HG02798 (cell line): ENCODE measurements around the gene HSPB9.

Source experiments
- ATAC-seq: cut with Tn5 transposase; IDR thresholded peaks from one replicate; pipeline ENCODE4 v1.9.1; 2021; ENCODE audit warnings: mild to moderate bottlenecking; ENCODE audit not compliant: unreplicated experiment, poor library complexity

HSPB9 gene

DNA sequence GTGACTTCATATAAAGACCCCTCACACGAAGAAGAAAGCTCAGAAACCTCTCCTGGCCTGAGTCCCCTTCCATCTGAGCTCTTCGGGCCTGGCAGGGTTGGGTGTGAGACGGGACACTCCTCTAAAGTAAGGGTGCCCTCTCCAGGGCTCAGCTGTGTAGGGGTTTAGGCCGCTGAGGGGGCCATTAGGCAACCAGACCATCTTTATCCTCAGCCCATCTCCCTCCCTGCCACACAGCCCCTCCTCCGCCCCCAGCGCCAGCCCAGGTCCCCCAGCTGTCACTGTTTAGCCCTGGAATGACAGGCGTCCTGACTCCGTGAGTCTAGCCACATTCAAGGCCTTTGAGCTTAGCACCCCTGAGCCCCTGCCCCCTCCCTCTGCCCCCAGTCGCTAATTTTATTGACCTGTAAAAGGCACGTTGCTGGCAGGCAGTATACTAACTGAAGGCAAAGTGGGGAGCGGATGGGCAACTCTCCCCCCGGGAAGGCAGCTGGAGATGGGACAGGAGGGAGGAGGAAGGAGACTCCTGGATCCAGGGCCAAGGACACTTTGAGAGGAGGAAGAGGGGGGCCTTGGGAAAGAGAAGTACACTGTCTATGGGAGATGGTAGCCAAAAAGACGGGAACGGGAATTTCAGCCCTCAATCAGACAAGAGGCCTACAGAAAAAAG is 23.7 kb upstream of the HSPB9 start:
- no peak for ATAC-seq

DNA sequence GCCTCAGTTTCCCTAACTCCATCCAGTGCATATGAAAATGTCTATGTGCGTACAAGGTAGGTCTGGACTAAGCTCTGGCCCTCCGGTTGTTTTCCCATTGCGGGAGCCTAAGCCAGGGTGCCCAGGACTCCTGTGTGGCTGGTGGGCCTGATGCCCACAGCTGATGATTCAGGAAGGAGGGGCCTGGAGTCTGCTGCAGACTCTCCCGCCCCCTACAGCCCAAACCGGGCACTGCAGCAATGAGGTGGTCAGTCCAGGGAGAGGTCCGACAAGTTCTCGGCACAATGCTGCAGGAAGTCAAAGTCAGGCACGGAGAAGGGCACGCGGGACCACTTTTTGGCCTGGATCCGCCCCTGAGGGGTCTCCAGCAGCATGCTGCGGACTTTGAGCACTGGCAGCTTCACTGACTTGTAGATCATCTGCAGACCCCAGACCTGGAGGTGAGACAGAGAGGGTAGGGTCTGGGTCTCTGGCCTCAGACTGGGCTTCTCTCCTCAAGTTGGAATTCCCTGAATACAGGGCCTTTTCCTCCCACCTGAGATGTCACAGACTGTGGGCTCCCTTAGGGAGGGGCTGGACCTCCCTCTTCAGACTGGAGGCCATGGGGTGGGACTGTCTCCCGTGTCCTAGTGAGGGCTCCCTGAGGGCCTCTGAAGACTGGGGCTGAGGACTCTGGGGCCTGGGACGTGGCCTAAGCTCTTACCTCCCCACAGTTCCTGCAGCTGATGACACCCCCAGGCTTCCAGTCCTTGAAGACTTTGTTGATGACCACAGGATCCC is 20.9 kb upstream of the HSPB9 start:
- ATAC-seq = no peak

DNA sequence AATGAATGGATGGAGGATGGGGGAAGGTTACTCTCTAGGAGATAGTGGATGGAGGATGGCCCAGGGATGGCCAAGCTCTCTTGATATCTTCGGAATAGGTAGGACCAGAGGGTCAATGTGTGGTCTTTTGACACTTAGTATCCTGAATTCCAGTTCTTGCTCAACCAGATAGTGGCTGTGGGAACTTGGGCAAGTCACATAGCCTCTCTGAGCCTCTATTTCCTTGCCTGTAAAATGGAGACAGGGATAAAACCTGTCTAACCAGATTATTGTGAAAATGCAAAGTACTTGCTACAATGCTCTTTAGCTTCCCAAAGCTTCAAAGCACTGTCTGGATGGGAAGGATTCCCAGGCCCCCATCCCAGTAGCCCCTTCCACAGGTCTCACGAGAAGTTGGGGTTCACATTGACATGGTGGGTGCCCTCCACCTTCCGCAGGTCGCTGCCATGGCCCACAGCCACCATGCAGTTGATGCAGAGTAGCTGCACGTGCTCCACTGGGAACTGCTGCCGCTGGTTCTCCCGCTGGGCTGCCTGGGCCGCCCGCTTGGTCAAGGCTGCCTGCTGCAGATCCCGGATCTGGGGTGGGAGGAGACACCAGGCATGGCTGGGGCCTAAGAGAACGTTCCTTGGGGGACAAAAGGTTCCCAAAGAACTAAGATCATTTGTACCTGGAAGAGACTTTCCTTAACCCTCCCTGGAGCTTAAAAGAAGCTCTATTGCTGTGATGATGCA is 19.2 kb upstream of the HSPB9 start:
- no peak for ATAC-seq

DNA sequence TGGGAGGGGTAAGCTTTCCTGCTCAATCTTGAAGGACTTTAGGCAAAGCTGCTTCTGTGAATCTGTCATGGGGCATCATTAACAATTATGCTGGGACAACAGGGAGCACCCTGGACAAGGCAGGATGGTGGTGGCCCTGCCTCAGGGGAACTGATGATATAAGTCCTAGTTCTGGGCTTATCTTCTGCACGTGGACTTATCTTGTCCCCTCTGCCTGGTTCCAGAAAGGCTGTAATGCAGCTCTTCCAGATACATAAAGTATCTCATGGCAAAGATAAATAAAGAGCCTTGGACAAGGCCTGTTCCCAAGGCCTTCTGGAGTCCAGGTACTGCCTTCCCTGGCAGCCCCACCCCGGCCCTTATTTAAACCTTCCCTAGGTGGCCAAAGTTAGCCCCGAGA is 18.3 kb upstream of the HSPB9 start:
- no peak for ATAC-seq

DNA sequence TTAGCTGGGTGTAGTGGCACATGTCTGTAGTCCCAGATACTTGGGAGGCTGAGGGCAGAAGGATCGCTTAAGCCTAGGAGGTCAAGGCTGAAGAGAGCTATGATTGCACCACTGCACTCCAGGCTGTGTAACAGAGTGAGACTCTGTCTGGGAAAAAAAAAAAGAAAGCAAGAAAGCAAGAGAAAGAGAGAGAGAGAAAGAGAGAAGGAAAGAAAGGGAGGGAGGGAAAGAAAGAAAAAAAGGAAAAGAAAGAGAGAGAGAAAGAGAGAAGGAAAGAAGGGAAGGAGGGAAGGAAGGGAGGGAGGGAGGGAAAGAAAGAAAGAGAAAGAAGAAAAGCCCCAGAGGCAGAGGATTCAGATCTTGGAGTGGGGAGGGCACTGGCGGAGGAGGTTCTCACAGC is 16.6 kb upstream of the HSPB9 start:
- ATAC-seq = no peak

DNA sequence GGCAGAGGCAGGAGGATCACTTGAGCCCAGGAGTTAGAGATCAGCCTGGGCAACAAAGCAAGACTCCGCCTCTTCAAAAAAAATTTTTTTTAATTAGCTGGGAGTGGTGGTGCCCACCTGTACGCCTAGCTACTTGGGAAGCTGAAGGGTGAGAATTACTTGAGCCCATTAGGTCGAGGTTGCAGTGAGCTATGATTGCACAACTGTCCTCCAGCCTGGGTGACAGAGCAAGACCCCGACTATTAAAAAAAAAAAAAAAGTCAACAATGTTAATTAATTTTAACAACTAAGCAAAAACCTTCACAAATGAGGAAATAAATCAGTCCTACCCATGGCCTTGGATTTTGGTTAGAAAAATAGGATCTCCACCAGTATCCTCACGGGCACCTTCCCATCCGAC is 15.5 kb upstream of the HSPB9 start:
- no peak for ATAC-seq

DNA sequence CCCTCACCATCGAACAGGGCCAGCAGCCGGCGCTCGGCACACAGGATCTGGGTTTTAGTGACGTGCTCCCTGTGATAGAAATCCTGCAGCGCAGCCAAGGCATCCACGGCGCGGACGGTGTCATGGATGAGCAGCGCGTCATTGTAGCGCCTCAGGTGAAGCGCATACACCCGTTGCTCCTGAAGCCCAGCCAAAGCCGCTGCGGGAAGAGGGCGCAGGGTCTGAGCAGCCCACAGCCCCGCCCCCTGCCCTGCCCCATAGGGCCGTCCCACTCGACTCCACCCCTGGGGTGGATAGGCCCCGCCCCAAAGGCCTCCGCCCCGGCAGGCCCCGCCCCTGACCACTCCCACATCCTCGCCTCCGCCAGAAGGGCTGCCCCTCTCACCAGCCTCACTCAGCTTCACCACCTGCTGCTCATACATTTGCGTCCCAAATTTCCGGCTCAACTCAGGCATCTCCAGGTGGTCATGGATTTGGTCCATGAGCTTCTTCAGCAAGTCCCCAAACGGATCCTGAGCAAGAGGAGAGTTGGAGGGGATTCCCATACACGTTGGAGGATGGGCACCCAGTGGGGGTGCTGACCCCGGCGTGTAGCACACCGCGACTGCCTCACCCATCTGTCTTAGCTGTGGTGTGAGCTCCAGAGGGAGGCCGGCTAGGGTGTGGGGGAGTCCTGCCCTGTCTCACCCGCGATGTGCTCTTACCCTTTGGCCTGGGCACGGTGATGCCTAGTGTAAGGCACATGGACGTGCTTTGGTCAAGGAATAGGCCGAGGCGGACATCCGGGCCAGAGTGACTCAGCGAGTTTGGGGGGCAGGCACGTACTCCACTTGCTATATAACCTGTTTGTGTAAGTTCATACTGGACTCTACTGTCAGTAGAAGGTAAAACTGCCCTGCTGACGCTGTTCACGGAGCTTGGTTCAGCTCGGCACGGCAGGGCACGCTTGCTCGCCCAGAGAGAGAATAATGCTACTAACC is 14.7 kb upstream of the HSPB9 start:
- peak; percentile 79 for ATAC-seq

DNA sequence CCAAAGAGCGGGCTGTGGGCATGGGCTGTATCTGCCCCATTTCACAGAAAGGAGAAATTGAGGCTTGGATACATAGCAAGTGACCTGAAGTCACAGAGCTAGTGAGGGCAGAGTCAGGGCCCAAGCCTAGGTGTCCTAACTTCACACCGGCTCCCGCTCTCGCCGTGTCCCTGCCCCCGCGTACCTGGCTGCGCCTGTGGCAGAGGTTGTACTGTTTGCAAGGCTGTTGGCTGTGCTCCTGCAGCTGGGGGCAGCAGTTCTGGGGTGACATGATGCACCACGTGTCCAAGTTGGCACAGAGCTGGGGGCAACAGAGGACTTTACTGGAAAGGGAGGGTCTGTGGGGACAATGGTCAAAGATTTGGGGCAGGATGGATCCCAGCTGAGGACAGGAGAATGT is 13.5 kb upstream of the HSPB9 start:
- ATAC-seq = no peak

DNA sequence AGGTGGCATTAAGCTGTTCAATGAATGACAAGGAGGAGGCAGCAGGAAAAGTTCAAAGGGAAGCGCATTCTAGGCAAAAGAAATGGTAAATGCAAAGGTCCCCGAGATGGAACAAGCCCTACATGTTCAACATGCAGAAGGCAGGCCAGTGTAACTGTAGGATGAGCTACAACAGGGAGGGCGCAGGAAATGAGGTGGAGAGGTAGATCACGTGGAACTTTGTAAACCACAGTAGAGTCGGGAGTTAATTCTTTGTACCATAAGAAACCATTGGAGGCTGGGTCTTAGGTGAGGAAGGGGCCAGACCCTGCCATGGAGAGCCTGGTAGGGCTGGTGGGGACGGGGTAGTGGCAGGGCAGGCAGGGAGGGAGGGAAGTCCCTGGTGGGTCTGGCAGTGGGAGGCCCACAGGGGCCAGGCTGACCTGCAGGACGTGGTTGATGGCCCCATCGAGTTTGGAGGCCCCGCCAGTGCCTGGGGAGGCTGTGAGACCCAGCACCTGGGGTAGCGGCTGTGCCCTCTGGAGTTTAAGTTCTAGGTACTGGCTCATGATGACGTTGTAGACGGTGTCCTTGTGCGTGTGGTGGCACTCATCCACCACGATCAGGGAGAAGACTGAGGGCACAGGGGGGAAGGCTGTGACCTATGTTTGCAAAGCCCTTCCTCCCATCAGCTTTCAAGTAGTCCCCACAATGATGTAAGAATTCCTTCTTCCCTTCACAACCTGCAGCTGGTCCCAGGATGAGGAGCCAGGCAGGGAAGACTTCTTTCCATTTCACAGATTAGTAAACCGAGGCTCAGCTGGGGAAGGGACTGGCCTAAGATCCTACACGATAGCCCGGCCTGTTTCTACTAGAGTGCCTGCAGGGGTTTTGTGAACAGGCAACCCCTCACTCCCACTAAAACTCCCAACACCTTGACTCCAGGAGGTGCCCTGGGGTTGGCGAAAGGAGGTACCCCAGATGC is 12.0 kb upstream of the HSPB9 start:
- ATAC-seq = no peak

DNA sequence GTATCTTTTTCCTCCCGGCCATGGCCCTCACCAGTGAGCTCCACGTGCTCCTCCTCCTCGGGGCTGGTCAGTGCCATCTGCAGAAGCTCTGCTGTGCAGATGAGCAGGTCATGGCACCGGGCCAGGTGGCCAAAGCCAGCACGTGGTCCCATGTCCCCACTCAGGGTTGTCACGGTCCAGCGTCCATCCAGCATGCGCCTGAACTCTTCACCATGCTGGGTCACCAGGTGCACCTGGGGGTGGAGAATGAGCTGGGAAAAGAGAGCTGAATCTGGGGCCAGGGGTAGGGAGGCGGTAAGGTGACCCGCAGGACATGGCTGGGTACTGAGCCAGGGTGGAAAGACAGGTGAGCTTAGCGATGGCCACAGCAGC is 11.4 kb upstream of the HSPB9 start:
- no peak for ATAC-seq

DNA sequence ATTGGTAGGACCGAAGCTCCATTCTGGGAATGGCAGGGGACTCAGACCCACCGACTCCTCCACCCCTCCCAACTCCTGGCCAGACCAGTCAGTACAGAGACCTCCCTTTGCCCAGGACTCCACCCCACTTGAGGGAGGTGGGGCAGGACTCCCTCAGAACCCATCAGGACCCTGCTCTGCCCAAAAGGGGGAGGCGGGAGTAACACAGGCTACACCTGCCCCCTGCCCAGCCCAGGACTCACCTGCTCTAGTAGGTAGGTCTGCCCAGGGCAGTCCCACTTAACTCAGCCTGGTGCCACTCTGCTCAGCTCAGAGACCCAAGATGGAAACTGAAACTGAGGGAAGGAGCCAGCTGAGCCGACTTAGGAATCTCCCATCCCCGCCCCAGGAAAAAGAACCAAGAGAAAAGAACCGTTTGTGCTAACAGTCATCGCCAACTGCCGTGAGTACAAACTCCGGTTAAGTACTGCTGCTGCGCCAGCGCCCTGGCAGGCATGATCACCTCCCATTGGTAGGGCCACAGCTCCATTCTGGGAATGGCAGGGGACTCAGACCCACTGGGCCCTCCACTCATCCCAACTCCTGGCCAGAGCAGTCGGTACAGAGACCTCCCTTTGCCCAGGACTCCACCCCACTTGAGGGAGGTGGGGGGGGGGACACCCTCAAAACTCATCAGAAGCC is 10.6 kb upstream of the HSPB9 start:
- ATAC-seq = no peak

DNA sequence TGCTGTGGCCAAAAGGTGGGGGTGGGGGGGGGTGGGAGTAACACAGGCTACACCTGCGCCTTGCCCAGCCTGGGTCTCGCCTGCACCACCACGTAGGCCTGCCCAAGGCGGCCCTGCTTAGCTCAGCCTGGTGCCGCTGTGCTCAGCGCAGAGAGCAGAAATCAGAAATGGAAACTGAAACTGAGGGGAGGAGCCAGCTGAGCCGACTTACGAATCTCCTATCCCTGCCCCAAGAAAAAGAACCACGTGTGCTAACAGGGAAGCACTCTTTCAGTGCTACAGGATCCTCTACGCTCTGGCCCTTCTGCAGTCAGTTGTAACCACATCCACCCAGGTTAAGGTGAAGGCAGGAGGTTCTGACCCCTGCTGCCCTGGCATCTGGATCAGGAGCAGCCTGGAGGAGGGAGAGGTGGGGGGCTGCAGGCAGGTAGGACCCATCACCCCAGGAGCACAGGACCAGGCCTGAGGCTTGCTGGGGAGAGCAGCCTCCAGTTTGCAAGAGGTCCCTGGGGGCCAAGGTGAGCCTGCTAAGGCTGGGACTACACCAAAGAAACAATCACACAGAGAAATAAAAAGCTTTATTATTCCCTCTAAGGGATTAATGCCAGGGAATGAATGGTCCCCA is 9.9 kb upstream of the HSPB9 start, which contains the start of gene DHX58:
Gene DHX58 (minus strand): TSS at position 163 of the 625 bp plus-strand sequence. CDS start 822 bp downstream, outside the sequence.
- peak; percentile 62 for ATAC-seq

DNA sequence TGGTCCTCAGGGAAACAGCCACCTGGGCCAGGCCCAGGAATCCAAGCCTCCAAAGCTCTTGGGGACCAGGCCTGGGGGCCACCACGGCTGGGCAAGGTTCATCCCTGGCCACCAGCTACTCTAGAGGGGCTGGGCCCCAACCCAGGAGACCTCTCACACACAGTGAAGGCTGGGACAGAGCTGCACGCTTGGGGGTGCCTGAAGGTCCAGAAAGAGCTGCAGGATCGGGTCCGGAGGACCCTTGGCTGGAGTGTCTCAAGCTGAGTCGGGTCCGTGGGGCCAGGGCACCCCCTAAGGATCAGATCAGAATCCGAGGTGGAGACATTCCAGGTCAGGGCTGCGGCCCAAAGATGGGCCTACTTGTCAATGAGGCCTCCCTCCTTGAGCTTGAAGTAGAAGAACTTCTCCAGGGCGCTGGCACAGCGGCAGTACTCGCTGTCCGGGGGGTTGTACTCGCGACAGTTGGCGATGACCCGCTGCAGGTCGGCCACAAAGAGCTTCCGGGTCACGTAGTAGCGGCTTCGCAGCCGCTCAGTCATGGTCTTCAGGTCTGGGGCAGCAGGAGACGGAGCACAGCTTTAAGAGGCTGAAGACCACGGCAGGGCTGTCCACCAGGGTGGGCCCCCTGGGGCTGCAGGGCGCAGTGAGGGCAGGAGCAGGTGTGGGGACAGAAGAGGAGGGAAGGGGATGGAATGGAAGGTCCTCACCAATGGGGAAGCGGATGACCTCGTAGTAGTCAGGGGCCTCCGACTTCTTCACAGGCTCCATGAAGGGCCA is 9.1 kb upstream of the HSPB9 start:
- ATAC-seq = no peak

DNA sequence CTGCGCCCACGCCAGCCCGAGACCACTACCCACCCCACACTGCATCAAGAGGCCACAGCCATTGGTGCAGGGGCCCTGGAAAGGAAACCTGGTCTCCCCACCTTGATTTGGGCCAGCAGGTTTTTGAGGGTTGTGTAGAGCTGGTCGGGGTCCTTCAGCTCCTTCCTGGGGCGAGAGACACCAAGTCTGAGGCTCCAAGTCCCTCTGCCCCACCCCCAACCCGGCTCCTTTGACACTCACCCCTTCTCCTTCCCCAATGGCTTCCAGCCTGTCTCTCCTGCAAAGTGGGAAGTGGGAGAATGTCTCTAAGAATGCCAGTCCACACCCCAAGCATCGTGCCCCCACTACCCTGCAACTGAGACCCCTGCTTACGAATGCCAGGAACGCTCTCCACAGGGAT is 8.5 kb upstream of the HSPB9 start:
- no peak for ATAC-seq

DNA sequence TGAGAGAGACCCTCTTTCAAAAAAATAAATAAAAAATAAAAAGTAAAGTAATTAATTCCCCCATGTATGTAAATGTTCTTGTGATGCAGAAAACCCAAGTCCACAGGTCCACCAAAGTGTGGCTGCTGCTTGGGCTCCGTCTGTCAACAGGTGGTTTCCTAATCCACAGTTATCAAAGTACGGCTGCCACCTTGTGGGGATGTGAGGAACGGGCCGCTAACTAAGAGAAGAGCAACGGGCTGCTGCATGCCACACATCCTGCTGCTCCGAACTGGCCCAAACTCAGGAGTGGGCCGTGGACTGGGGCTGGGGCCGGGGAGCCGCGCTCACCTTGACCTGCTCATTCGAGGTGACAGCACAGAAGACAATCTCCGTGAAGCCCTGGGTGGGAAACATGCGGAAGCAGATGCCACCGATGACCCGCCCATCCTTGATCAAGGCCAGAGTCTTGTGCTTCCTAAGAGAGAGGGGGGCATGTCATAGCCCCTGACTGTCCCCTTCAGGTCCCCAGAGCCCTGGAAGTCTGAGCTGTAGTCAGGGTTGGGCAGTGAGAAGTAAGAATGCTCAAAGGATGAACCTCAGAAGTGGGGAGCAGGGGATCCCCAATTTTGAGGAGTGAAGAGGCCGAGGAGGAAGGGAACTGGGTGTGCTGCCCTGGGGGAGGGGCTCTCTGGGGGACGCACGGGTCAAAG is 5.8 kb upstream of the HSPB9 start:
- no peak for ATAC-seq

DNA sequence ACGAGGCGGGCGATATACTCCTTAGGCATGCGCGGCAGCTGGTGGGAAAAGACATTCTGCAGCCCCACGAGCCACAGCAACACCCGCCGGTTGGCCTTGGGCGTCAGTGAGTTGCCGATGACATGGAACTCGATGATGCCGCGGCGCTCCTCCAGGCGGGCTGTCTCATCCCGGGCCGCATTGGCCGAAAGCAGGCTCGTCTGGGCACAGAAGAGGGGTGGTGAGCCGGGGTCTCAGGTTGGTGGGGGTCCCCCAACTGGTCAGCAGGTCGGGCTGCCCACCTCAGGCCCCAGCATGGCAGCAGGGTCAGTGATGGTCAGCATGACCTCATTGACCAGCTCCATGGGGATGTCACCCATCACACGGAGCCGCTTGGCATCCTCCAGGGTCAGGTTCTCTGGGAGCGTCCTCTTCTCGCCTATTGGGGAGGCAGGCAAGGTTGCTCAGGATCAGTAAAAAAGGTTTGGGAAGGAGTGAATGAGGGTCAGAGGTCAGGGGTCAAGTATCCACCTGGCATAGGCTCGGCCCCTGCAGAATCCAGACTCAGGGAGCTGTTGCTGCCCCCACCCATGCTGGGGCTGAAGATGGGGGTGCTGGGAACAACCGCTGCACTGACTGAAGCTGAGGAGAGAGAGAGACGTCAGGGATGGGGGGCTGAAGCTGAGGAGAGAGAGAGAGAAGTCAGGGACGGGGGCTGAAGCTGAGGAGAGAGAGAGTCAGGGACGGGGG is 5.0 kb upstream of the HSPB9 start:
- no peak for ATAC-seq
